ENCODE results near the gene PUM2.

Gene PUM2

GRCh38 chr2:20349513-20349921 lies 1.1 kb downstream of the PUM2 start:
- in situ Hi-C loops (cut with HindIII; ENCODE audit: low sequenced_read_pairs) = loop anchor here (5.0 kb wide), 1 partner anchor 72 kb away; no protein-coding TSS in a partner anchor

- in situ Hi-C loops (cut with HindIII; ENCODE audit: low sequenced_read_pairs) = loop anchor here (5.0 kb wide), 1 partner anchor 71 kb away; no protein-coding TSS in a partner anchor
These were observed 2.1 kb downstream of the PUM2 start for GRCh38 chr2:20348542-20348941.

- in situ Hi-C loops (cut with HindIII; ENCODE audit: low sequenced_read_pairs) = loop anchor here (5.0 kb wide), 1 partner anchor 69 kb away; no protein-coding TSS in a partner anchor
These were observed 3.9 kb downstream of the PUM2 start for GRCh38 chr2:20346565-20347381.

GRCh38 chr2:20343128-20343527 lies 7.5 kb downstream of the PUM2 start:
- in situ Hi-C loops (cut with HindIII; ENCODE audit: low sequenced_read_pairs) = no loop called here

GRCh38 chr2:20339012-20339411 lies 11.6 kb downstream of the PUM2 start:
- in situ Hi-C loops (cut with HindIII; ENCODE audit: low sequenced_read_pairs) = no loop called here

GRCh38 chr2:20334605-20335203 lies 15.9 kb downstream of the PUM2 start:
- in situ Hi-C loops (cut with HindIII; ENCODE audit: low sequenced_read_pairs) = no loop called here

GRCh38 chr2:20333738-20334137 lies 16.9 kb downstream of the PUM2 start:
- in situ Hi-C loops (cut with HindIII; ENCODE audit: low sequenced_read_pairs) = no loop called here

GRCh38 chr2:20330192-20330591 lies 20.5 kb downstream of the PUM2 start:
- in situ Hi-C loops (cut with HindIII; ENCODE audit: low sequenced_read_pairs) = no loop called here

- in situ Hi-C loops (cut with HindIII; ENCODE audit: low sequenced_read_pairs) = loop anchor here (5.0 kb wide), 1 partner anchor 95 kb away; no protein-coding TSS in a partner anchor
These were observed 23.3 kb downstream of the PUM2 start for GRCh38 chr2:20327370-20327769.

- in situ Hi-C loops (cut with HindIII; ENCODE audit: low sequenced_read_pairs) = loop anchor here (5.0 kb wide), 1 partner anchor 96 kb away; no protein-coding TSS in a partner anchor
These were observed 24.4 kb downstream of the PUM2 start for GRCh38 chr2:20326163-20326780.

- in situ Hi-C loops (cut with HindIII; ENCODE audit: low sequenced_read_pairs) = no loop called here
These were observed 27.9 kb downstream of the PUM2 start for GRCh38 chr2:20322527-20323300.

GRCh38 chr2:20317690-20318089 lies 33.0 kb downstream of the PUM2 start:
- in situ Hi-C loops (cut with HindIII; ENCODE audit: low sequenced_read_pairs) = no loop called here

- in situ Hi-C loops (cut with HindIII; ENCODE audit: low sequenced_read_pairs) = no loop called here
These were observed 33.4 kb downstream of the PUM2 start for GRCh38 chr2:20317197-20317596.

GRCh38 chr2:20314562-20315501 lies 35.8 kb downstream of the PUM2 start:
- in situ Hi-C loops (cut with HindIII; ENCODE audit: low sequenced_read_pairs) = no loop called here

- in situ Hi-C loops (cut with HindIII; ENCODE audit: low sequenced_read_pairs) = no loop called here
These were observed 37.0 kb downstream of the PUM2 start for GRCh38 chr2:20313659-20314058.

GRCh38 chr2:20309001-20309400 lies 41.6 kb downstream of the PUM2 start:
- in situ Hi-C loops (cut with HindIII; ENCODE audit: low sequenced_read_pairs) = no loop called here

- in situ Hi-C loops (cut with HindIII; ENCODE audit: low sequenced_read_pairs) = no loop called here
These were observed 43.3 kb downstream of the PUM2 start for GRCh38 chr2:20307311-20307710.

GRCh38 chr2:20304411-20304810 lies 46.2 kb downstream of the PUM2 start:
- in situ Hi-C loops (cut with HindIII; ENCODE audit: low sequenced_read_pairs) = no loop called here

- in situ Hi-C loops (cut with HindIII; ENCODE audit: low sequenced_read_pairs) = no loop called here
These were observed 46.7 kb downstream of the PUM2 start for GRCh38 chr2:20303966-20304365.

- in situ Hi-C loops (cut with HindIII; ENCODE audit: low sequenced_read_pairs) = no loop called here
These were observed 48.6 kb downstream of the PUM2 start for GRCh38 chr2:20302019-20302418.

All from endothelial cell of hepatic sinusoid (primary cell).